CD4-positive, alpha-beta T cell (primary cell): ENCODE results near the gene SP9. TPM values are rescaled to one million over a fixed set of nuclear protein-coding genes. Genes with fewer than 3 reads are reported as not detected.

Source experiments
- ATAC-seq: fragments of 200-7000 bp; cut with Tn5 transposase; one replicate; pipeline ENCODE4 v1.10.0; 2022; ENCODE audit warnings: mild to moderate bottlenecking; ENCODE audit not compliant: poor library complexity
- CTCF ChIA-PET: fragments of 350-600 bp; sonication (Branson Sonifier 250); formaldehyde crosslinking; loops from one replicate; lab custom pipeline; 2021; ENCODE audit warnings: antibody characterized with exemption, inconsistent platforms; lab: Charles Lee
- POLR2A ChIA-PET: fragments of 350-600 bp; sonication (Branson Sonifier 250); formaldehyde crosslinking; loops from one replicate; lab custom pipeline; 2021; ENCODE audit warnings: antibody characterized with exemption, inconsistent platforms; lab: Charles Lee
- DNase-seq, 14 experiments: peaks; one replicate each; pipeline ENCODE4 v3.0.0-alpha.2; 2013 to 2020; ENCODE audit warnings: mixed read lengths in 2 of 14
- H3K27ac ChIP-seq, 2 donors: one replicate each; pipeline versions ENCODE4 v1.5.1 to v1.7.0; 2013; ENCODE audit warnings: low read length in 2 of 2, low read depth in 1 of 2, mild to moderate bottlenecking in 1 of 2
- H3K27me3 ChIP-seq, 2 experiments: 1 replicate in 1 of 2; 2 replicates in 1 of 2; pipeline versions ENCODE4 v1.6.1 to v1.7.0; 2013; ENCODE audit warnings: low read length in 2 of 2, control low read depth in 1 of 2, mild to moderate bottlenecking in 1 of 2, moderate library complexity in 1 of 2; ENCODE audit not compliant: insufficient read depth in 2 of 2, control insufficient read depth in 1 of 2
- H3K36me3 ChIP-seq: one replicate; pipeline ENCODE4 v1.6.1; 2013; ENCODE audit warnings: low read length, control low read depth; ENCODE audit not compliant: insufficient read depth
- H3K4me1 ChIP-seq: one replicate; pipeline ENCODE4 v1.6.1; 2013; ENCODE audit warnings: low read length, control low read depth; ENCODE audit not compliant: insufficient read depth
- H3K4me3 ChIP-seq: one replicate; pipeline ENCODE4 v1.5.1; 2013; ENCODE audit warnings: mild to moderate bottlenecking, low read length, moderate library complexity
- H3K9me3 ChIP-seq, 2 experiments: 1 replicate in 1 of 2; 2 replicates in 1 of 2; pipeline versions ENCODE4 v1.6.1 to v1.7.0; 2013; ENCODE audit warnings: low read length in 2 of 2, mild to moderate bottlenecking in 2 of 2, control low read depth in 1 of 2, moderate library complexity in 1 of 2; ENCODE audit not compliant: control insufficient read depth in 1 of 2, insufficient read depth in 1 of 2
- H3K27ac Mint-ChIP-seq: one replicate; pipeline ENCODE4 v1.8.0; 2020; ENCODE audit warnings: mixed read lengths
- H3K27me3 Mint-ChIP-seq: one replicate; pipeline ENCODE4 v1.8.0; 2021; ENCODE audit warnings: mixed read lengths
- H3K36me3 Mint-ChIP-seq: one replicate; pipeline ENCODE4 v1.8.0; 2021; ENCODE audit warnings: low read depth, mixed read lengths
- H3K4me1 Mint-ChIP-seq: one replicate; pipeline ENCODE4 v1.8.0; 2021; ENCODE audit warnings: low read depth, mixed read lengths
- H3K4me3 Mint-ChIP-seq: one replicate; pipeline ENCODE4 v1.8.0; 2020; ENCODE audit warnings: mild to moderate bottlenecking, mixed read lengths
- H3K9me3 Mint-ChIP-seq: one replicate; pipeline ENCODE4 v1.8.0; 2020; ENCODE audit warnings: mixed read lengths
- intact Hi-C, 2 experiments: fragments of 100-400 bp; cut with DNase I in 1 of 2; cut with micrococcal nuclease in 1 of 2; formaldehyde crosslinking; loops; one replicate each; pipeline versions ENCODE4 v1.15.1 to v1.9.0; 2023 to 2025; cut with DNase I, micrococcal nuclease
- total RNA-seq, 174 experiments: library from RNA in 2 of 174; stranded (reverse) in 2 of 174; gene quantifications; one replicate each; pipeline ENCODE4 v1.2.3 and lab custom pipeline; 2021 to 2026
- TF ChIP-seq, protein P1 (sequence below): fragments of 200-600 bp; IDR thresholded peaks from one replicate; pipeline ENCODE4 v1.8.0; 2022; ENCODE audit warnings: antibody characterized with exemption, mild to moderate bottlenecking

The SP9 gene
- total RNA-seq, 2 experiments from 2014 or later = not detected

- DNase-seq = peak in 4 of 14 experiments; percentile 15 to 45 (median 25)
- Histone ChIP-seq H3K36me3 (no peaks in the 10 kb centered on the region), H3K27me3 (peaks cover 77 to 92% of the 10 kb centered on the region in 2 experiments), H3K9me3 (peaks cover 0 to 44% of the 10 kb centered on the region in 2 experiments), H3K27ac (no peak overlapping the region), H3K4me3 (peak overlapping the region; percentile 25), H3K4me1 (peaks cover 57% of the 10 kb centered on the region)
- Mint-ChIP-seq H3K9me3 (peaks cover 3% of the 10 kb centered on the region), H3K4me3 (peak overlapping the region; percentile 59), H3K27me3 (peaks cover 90% of the 10 kb centered on the region), H3K36me3 (no peaks in the 10 kb centered on the region), H3K4me1 (peaks cover 49% of the 10 kb centered on the region), H3K27ac (peak overlapping the region; percentile 73)
- CTCF ChIA-PET = interaction anchor here (1.2 kb wide), 1 partner anchor 8 kb away, joined by 6 read pairs; no protein-coding TSS in a partner anchor
- no peak for ATAC-seq
- TF ChIP-seq, protein P1, sequence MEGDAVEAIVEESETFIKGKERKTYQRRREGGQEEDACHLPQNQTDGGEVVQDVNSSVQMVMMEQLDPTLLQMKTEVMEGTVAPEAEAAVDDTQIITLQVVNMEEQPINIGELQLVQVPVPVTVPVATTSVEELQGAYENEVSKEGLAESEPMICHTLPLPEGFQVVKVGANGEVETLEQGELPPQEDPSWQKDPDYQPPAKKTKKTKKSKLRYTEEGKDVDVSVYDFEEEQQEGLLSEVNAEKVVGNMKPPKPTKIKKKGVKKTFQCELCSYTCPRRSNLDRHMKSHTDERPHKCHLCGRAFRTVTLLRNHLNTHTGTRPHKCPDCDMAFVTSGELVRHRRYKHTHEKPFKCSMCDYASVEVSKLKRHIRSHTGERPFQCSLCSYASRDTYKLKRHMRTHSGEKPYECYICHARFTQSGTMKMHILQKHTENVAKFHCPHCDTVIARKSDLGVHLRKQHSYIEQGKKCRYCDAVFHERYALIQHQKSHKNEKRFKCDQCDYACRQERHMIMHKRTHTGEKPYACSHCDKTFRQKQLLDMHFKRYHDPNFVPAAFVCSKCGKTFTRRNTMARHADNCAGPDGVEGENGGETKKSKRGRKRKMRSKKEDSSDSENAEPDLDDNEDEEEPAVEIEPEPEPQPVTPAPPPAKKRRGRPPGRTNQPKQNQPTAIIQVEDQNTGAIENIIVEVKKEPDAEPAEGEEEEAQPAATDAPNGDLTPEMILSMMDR = no peak
- POLR2A ChIA-PET = interaction anchor here (1.5 kb wide), 1 partner anchor 11 kb away, joined by 4 read pairs; no protein-coding TSS in a partner anchor
- intact Hi-C loops = loop anchor here (10.0 kb wide), 2 partner anchors 579 to 1751 kb away; partner anchors contain the start of gene EVX2 (in 1 of the 2)
Observed at GRCh38 chr2:174333372-174334277, 1.1 kb upstream of the SP9 start.

DNA sequence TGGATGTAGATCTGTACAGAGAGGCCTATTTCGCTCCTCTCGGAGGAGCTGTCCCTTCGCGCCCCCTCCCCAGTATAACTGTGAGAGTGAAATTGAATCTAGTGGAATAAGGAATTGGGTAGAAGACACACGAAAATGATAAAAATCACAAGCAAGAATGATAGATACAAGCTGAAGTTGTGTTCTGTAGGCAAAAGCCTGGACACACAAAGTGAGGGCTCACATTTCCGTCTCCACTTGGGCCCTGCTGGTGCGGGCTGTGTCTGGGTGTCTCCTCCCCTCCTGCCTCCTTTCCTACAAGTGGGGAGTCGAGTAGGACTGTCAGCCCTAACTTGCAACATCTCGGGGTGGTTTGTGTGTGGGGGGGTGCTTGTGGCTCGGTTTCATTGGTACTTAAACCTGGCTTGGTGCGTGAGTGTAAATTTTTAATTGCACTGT is 457 bp upstream of the SP9 start:
- Histone ChIP-seq H3K27ac (no peak overlapping the region), H3K36me3 (no peaks in the 10 kb centered on the region), H3K4me1 (peaks cover 53% of the 10 kb centered on the region), H3K9me3 (peaks cover 3 to 41% of the 10 kb centered on the region in 2 experiments), H3K27me3 (peaks cover 77 to 92% of the 10 kb centered on the region in 2 experiments), H3K4me3 (no peak overlapping the region)
- DNase-seq (peak in 2 of 14 experiments; percentile 28 to 30), ATAC-seq (no peak)
- Mint-ChIP-seq H3K4me1 (peaks cover 42% of the 10 kb centered on the region), H3K27me3 (peaks cover 90% of the 10 kb centered on the region), H3K4me3 (peak overlapping the region; percentile 66), H3K9me3 (peaks cover 3% of the 10 kb centered on the region), H3K27ac (peak overlapping the region; percentile 73), H3K36me3 (no peaks in the 10 kb centered on the region)
- TF ChIP-seq, protein P1 = no peak
- POLR2A ChIA-PET = interaction anchor here (1.5 kb wide), 2 partner anchors 7 to 10 kb away, joined by 4 read pairs; no protein-coding TSS in a partner anchor
- CTCF ChIA-PET = no interaction called here
- intact Hi-C loops = loop anchor here (10.0 kb wide), 2 partner anchors 579 to 1751 kb away; partner anchors contain the start of gene EVX2 (in 1 of the 2)

GRCh38 chr2:174335254-174335987 is 667 bp downstream of the SP9 start:
- Histone ChIP-seq H3K9me3 (peaks cover 4 to 47% of the 10 kb centered on the region in 2 experiments), H3K4me3 (no peak overlapping the region), H3K4me1 (peaks cover 60% of the 10 kb centered on the region), H3K27me3 (peaks cover 74 to 92% of the 10 kb centered on the region in 2 experiments), H3K36me3 (no peaks in the 10 kb centered on the region), H3K27ac (no peak overlapping the region)
- peaks cover 3% of the 10 kb centered on the region for H3K9me3 Mint-ChIP-seq
- peaks cover 88% of the 10 kb centered on the region for H3K27me3 Mint-ChIP-seq
- H3K36me3 Mint-ChIP-seq = no peaks in the 10 kb centered on the region
- DNase-seq = peak in 3 of 14 experiments; percentile 9 to 33 (median 27)
- intact Hi-C loops = loop anchor here (5.0 to 10.0 kb wide), 3 partner anchors 581 to 1749 kb away; partner anchors contain the start of gene EVX2 (in 2 of the 2)
- no peak for ATAC-seq
- H3K27ac Mint-ChIP-seq = peak overlapping the region; percentile 55
- TF ChIP-seq, protein P1 = no peak
- peak overlapping the region; percentile 74 for H3K4me3 Mint-ChIP-seq
- H3K4me1 Mint-ChIP-seq = peaks cover 42% of the 10 kb centered on the region
- ChIA-PET CTCF (no interaction called here), POLR2A (interaction anchor here (0.7 to 1.5 kb wide), 2 partner anchors 9 kb away, joined by 3 to 4 read pairs; no protein-coding TSS in a partner anchor)
